Upper lobe of right lung (tissue), 1 donor: ENCODE data around the gene PPIF. TPM values are rescaled to one million over a fixed set of nuclear protein-coding genes. Genes with fewer than 3 reads are reported as not detected.

Experiments
- ATAC-seq: fragments of 200-7000 bp; cut with Tn5 transposase; one replicate; pipeline ENCODE4 v1.9.1; 2020; ENCODE audit warnings: mild to moderate bottlenecking, moderate library complexity
- DNase-seq: peaks from one replicate; pipeline ENCODE4 v3.0.0-alpha.2; 2020
- H3K27ac ChIP-seq: fragments of 200-600 bp; one replicate; pipeline ENCODE4 v1.8.0; 2022
- H3K27me3 ChIP-seq: fragments of 200-600 bp; one replicate; pipeline ENCODE4 v1.8.0; 2022; ENCODE audit warnings: mild to moderate bottlenecking
- H3K36me3 ChIP-seq: fragments of 200-600 bp; one replicate; pipeline ENCODE4 v1.8.0; 2022
- H3K4me1 ChIP-seq: fragments of 200-600 bp; one replicate; pipeline ENCODE4 v1.8.0; 2022
- H3K4me3 ChIP-seq: fragments of 200-600 bp; one replicate; pipeline ENCODE4 v1.8.0; 2022; ENCODE audit warnings: mild to moderate bottlenecking
- H3K9me3 ChIP-seq: fragments of 200-600 bp; one replicate; pipeline ENCODE4 v1.8.0; 2022
- CTCF ChIP-seq: fragments of 200-600 bp; IDR thresholded peaks from one replicate; pipeline ENCODE4 v1.8.0; 2022; ENCODE audit warnings: antibody characterized with exemption
- intact Hi-C: fragments of 100-400 bp; cut with DNase I; formaldehyde crosslinking; loops from one replicate; pipeline ENCODE4 v1.11.0; 2022
- total RNA-seq: library from RNA; stranded (reverse); fragmentation: NEBNext Ultra II Directional; extraction: Animal tissue kit (Norgen Biotek cat#: 25700); gene quantifications from one replicate; pipeline ENCODE4 v1.2.1, GENCODE V29; 2021
- donor health status: DM: no; HTN: yes; CAD: no; lungs with severe emphysema.

The PPIF gene
- total RNA-seq, 1 donor from 2014 or later, result 30.7 TPM

- H3K27me3 ChIP-seq, result no peaks in the 10 kb centered on the region
- intact Hi-C loops, result no loop called here
- peaks cover 4% of the 10 kb centered on the region for H3K36me3 ChIP-seq
- H3K27ac ChIP-seq, result no peak overlapping the region
- TF ChIP-seq CTCF, result no peak
- ATAC-seq (no peak), DNase-seq (no peak)
- H3K9me3 ChIP-seq, result no peaks in the 10 kb centered on the region
- H3K4me1 ChIP-seq, result peaks cover 8% of the 10 kb centered on the region
- H3K4me3 ChIP-seq, result no peak overlapping the region
These were observed 42.8 kb downstream of the PPIF start for GRCh38 chr10:79390057-79390456.

- H3K4me3 ChIP-seq, result no peak overlapping the region
These were observed 43.4 kb downstream of the PPIF start for GRCh38 chr10:79390551-79391229.

GRCh38 chr10:79391231-79392019 lies 44.2 kb downstream of the PPIF start:
- H3K36me3 ChIP-seq, result peaks cover 4% of the 10 kb centered on the region
- no peak overlapping the region for H3K4me3 ChIP-seq
- H3K27me3 ChIP-seq, result no peaks in the 10 kb centered on the region
- intact Hi-C loops, result no loop called here
- TF ChIP-seq CTCF, result no peak
- peak; percentile 61 for DNase-seq
- no peak overlapping the region for H3K27ac ChIP-seq
- peaks cover 8% of the 10 kb centered on the region for H3K4me1 ChIP-seq
- no peak for ATAC-seq
- no peaks in the 10 kb centered on the region for H3K9me3 ChIP-seq

More at GRCh38 chr10:79390551-79391229, 43.4 kb downstream of the PPIF start:
- peak; percentile 21 for TF ChIP-seq CTCF
- ATAC-seq (peak; percentile 28), DNase-seq (peak; percentile 62)
- Histone ChIP-seq H3K27ac (no peak overlapping the region), H3K36me3 (peaks cover 4% of the 10 kb centered on the region), H3K27me3 (no peaks in the 10 kb centered on the region), H3K9me3 (no peaks in the 10 kb centered on the region), H3K4me1 (peaks cover 8% of the 10 kb centered on the region)
- intact Hi-C loops, result no loop called here

- Histone ChIP-seq H3K36me3 (peaks cover 2% of the 10 kb centered on the region), H3K27me3 (no peaks in the 10 kb centered on the region), H3K27ac (no peak overlapping the region), H3K4me1 (peaks cover 13% of the 10 kb centered on the region), H3K4me3 (no peak overlapping the region), H3K9me3 (no peaks in the 10 kb centered on the region)
- intact Hi-C loops, result no loop called here
- ATAC-seq, result no peak
- TF ChIP-seq CTCF, result no peak
- peak; percentile 56 for DNase-seq
These were observed 44.7 kb downstream of the PPIF start for GRCh38 chr10:79392020-79392398.

GRCh38 chr10:79392506-79393176 lies 45.4 kb downstream of the PPIF start:
- H3K36me3 ChIP-seq, result no peaks in the 10 kb centered on the region
- no peaks in the 10 kb centered on the region for H3K9me3 ChIP-seq
- H3K27ac ChIP-seq, result no peak overlapping the region
- intact Hi-C loops, result no loop called here
- DNase-seq (peak; percentile 32), ATAC-seq (no peak)
- no peaks in the 10 kb centered on the region for H3K27me3 ChIP-seq
- no peak overlapping the region for H3K4me3 ChIP-seq
- H3K4me1 ChIP-seq, result peaks cover 20% of the 10 kb centered on the region
- no peak for TF ChIP-seq CTCF
